Activated CD4-positive, alpha-beta T cell treated with anti-CD3 and anti-CD28 coated beads, Interleukin-2, Interleukin-6, amounts not matched to agents 100 ng/mL and 50 ng/mL, durations not matched to agents 16 hours and 8 hours (primary cell): ENCODE results near the gene UMODL1.
"Not testable (repeated sequence)": the region's sequence is repeated elsewhere in the genome, so short reads cannot be mapped to it uniquely, and the experiment has no call there.

Source experiments
- DNase-seq: peaks from one replicate; pipeline ENCODE4 v3.0.0-alpha.2; 2020

The UMODL1 gene

DNA sequence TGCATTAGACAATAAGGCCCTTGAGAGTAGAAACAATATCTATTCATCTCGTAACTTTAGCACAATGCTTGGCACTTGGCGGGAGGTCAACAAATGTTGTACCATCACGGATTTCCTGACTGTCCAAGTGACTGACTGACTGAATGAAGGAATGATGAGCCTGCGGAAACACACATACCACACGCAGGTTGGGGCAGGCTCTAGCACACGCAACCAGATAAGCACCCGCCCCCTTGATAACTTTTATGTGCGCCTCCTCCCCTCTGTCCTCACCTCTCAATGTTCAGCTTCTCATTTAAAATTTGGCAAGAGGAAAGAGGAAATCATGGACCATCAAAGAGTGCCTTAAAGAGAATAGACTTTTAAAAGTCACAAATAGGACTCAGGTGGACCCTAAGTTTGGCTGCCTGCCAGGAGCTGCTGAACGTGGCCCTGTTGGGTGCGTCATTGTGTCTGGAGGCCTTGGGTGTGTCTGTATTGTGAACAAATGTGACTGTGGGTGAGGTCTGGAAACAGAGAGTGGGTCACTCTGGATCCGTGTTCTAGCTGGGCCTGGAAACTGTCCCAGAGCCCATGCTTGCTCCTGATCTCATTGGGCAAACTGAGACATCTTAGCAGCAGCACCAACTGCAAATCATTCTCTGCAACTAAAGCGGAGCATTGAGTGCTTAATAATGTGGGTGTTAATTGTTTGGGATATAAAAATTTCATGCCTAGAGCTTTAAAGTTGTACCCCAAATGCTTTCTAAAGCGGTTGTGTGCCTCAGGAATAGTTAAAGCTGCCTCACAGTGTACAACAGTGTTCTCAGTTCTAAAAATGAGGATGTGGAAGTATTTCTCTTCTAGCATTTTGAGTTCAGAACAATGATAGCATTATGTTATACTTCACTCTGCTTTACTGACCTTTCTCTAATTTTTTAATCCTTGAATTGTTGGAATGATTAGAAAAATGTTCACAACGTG lies 100.3 kb downstream of the UMODL1 start:
- DNase-seq: no peak

DNA sequence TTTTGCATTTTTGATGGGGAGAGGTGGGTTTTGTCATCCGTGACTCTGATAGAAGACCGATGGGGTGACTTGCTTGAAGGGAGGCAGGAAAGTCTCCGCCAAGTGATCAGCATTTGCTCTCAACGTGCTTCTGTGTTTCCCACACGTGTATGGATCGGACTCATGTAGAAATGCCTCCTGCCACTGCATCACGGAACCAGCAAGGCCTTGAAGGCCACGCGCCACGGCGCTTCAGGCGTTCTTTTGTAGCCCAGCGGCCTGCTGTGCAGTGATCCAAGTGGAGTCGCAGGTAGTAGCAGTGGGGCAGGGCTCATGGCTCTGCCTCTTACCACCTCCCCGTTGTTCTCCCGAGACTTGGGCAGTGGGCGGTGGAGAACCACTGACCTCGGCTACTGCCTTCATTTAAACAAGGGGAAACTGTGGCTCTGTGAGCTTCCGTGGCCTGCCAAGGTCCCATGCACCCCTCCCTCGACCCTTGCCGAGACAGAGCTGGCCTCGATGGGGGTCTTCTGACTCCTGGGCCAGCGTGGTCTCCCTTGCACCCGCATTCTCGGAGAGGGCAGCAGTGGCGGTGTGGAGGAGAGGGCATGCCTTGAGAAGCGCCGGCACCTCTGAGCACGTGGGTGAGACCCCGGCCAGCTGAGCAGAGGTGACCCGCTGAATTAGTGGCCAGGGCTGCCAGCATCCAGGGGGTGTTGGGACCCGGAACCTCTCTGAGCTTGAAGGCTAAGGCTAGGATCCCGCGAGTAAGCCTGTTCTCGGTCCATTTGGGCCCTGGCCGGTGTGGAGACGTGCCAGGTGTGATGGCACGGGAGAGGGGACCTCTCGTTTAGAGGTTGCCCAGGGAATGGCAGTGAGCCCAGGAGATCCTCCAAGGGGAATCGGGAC lies 101.7 kb downstream of the UMODL1 start:
- no peak for DNase-seq

- no peak for DNase-seq
These were observed 103.1 kb downstream of the UMODL1 start for GRCh38 chr21:42174173-42174572.

GRCh38 chr21:42175110-42175710 lies 104.1 kb downstream of the UMODL1 start:
- no peak for DNase-seq

- DNase-seq: no peak
These were observed 105.7 kb downstream of the UMODL1 start for GRCh38 chr21:42176859-42177258.

DNA sequence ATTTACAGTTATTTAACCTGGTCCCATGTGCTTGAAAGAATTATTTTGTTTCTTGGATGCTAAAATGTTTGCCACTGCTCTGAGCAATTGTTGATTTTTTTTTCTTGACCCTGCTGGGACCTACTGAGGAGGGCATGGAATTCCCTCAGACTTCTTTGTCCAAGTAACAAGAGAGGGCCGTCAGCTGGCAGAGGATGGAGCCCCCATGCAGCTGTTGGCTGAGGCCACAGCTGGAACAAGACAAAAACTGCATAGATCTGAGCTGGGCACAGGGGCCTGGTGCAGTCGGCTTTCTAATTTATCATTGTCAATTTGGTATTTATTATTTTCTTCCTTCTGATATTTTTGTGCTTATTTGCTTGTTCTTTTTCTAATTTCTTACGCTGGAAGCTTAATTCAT lies 108.2 kb downstream of the UMODL1 start:
- DNase-seq: no peak

GRCh38 chr21:42180001-42180400 lies 108.9 kb downstream of the UMODL1 start:
- not testable (repeated sequence) for DNase-seq

DNA sequence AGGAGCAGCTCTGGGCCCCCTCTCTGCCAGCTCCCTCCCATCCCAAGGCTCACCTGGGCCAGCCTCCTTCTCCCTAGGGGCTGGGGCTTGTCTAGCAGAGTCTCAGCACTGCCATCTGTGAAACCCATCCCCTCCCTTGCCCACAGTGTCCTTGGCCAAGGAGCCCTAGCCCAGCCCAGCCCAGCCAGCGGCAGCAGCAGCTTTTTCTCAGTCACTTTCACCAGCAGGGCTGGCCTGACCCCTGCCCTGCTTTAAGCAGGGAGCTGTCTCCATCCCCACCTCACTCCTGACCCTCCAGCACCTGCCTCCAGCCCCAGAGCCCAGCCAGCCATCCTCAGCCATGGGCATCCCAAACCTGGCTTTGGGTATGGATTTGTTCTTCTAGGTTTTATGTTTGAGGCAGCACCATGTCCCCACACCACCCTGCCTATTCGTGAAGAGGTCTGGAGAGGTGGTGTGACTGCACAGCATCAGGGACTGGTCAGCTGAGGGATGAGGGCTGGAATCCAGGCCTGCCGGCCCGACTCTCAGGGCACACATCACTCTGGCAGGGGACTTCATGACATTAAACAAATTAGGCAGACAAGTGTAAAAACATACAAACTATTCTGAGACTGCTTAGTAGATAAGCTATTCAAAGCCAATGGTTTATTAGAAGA lies 111.7 kb downstream of the UMODL1 start:
- DNase-seq: no peak

DNA sequence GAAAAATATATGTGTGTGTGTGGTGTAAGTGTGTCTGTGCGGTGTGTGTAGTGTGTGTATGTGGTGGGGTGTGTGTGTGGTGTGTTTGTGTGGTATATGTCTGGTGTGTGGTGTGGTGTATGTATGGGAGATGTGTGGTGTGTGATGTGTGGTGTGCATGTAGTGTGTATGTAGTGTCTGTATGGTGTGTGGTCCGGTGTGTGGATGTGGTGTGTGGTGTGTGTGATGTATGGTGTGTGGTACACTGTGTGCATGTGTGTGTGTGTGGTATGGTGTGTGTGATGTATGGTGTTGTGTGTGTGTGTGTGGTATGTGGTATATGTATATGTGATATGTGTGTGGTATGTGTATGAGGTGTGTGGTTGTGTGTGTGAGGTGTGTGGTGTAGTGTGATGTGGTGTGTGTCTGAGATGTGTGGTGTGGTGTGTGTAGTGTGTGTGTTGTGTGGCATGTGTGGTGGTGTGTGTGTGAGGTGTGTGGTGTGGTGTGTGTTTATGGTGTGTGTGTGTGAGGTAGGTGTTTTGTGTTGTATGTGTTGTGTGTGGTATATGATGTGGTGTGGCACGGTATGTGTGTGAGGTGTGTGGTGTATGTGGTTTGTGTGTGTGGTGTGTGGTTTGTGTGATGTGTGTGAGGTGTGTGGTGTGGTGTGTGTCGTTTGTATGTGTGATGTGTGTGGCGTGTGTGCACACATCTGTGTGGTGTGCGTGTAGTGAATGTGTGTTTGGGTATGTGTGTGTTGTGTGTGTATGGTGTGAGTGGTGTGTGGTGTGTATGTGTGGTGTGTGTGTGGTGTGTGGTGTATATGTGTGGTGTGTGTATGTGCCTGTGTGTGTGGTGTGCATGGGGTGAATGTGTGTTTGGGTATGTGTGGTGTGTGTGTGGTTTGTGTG lies 112.5 kb downstream of the UMODL1 start:
- no peak for DNase-seq

- DNase-seq: no peak
These were observed 115.5 kb downstream of the UMODL1 start for GRCh38 chr21:42186591-42186990.

DNA sequence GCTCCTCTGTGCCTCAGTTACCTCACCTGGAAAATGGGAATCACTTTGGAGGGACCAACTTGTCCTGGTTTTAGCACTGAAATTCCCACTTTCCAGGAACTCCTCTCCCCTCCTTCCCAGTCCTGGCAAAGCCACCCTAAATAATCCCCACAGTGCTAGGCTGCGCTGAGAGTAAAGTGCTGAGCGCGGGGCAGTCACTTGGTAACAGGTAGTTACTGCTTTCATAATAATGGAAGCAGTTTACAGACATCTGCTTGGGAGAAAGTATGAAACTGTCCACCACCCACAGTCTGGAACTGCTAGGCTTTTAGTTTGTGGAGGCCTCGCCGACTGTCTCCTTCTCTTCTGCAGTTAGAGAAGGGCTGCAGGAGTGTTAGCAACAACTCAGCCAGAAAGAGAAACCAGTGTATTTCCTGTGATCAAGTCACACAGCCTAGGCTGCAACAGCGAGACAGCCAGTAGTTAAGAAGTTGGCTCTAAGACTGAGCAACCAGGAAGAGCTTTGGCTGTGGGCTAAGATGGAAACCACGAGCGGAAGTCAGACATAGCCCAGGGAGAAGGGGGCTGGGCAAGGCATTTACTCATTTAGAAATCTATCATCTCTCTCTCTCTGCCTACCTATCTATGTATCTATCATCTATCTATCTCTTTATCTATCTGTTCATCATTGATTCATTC lies 117.0 kb downstream of the UMODL1 start:
- DNase-seq: peak; percentile 94

GRCh38 chr21:42188663-42189062 lies 117.5 kb downstream of the UMODL1 start:
- no peak for DNase-seq

DNA sequence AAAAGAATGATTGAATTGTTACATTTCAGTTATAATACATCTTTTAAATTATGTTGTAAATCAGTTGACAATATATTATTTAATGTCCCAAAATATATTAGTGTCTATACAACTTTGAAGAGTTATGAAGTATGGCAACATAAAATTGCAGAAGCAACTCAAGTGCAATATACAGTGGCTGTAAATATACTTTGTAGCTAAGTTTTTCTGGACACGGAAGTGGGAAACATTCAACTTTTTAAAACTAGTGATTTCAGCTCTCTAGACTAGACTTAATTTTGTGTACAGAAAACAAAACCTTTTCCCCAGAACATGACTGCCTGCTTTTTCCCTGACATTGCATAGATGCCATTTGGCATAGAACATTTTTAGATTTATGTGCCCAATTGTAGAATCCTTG lies 118.3 kb downstream of the UMODL1 start:
- no peak for DNase-seq

DNA sequence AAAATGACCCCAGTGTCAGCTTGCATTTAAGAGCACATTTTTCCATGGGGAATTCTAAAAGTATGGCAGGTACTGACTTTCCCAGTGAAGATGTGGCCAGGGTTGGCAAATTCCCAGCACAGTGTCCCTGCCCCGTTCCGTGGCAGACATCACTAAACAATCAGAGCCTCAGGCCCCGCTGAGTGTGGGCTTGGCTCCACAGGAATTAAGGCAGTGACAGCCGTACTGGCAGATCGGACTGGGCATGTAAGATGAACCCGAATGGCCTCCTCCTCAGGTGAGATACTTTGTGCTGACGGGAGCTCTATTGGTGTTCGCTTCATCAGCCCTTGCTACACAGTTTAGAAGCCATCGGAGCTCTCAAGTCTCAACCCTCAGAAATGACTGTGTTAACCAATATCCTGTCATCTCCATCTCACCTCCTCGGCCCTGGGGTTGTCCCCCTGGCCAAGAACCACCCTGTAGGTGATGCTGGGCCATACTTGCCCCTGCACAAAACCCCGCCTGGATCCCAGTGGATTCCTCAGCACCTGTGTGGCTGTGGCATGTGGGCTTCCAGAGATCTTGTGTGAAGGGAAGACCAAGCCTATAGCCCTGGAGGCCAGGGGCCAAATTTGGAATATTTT lies 118.9 kb downstream of the UMODL1 start:
- DNase-seq: peak; percentile 75

GRCh38 chr21:42190486-42190863 lies 119.4 kb downstream of the UMODL1 start:
- no peak for DNase-seq

DNA sequence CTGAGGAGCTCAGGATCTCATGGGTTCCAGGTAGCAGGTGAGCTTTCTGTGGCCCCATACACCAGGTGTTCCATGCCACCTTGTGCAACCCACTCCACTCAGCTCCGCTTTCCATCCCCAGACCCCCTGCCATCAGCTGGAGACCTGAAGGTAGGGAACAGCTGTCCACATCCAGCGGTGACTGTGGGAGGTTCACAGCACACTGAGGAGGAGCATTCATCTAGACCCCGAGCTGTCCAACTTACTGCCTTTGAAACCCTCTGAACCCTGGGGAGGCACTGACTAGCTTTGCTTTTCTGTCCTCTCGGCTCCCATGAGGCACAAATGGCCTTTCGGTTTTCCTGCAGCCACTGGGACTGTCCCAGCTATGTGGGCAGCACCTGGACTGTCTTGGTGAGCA lies 119.9 kb downstream of the UMODL1 start:
- no peak for DNase-seq

DNA sequence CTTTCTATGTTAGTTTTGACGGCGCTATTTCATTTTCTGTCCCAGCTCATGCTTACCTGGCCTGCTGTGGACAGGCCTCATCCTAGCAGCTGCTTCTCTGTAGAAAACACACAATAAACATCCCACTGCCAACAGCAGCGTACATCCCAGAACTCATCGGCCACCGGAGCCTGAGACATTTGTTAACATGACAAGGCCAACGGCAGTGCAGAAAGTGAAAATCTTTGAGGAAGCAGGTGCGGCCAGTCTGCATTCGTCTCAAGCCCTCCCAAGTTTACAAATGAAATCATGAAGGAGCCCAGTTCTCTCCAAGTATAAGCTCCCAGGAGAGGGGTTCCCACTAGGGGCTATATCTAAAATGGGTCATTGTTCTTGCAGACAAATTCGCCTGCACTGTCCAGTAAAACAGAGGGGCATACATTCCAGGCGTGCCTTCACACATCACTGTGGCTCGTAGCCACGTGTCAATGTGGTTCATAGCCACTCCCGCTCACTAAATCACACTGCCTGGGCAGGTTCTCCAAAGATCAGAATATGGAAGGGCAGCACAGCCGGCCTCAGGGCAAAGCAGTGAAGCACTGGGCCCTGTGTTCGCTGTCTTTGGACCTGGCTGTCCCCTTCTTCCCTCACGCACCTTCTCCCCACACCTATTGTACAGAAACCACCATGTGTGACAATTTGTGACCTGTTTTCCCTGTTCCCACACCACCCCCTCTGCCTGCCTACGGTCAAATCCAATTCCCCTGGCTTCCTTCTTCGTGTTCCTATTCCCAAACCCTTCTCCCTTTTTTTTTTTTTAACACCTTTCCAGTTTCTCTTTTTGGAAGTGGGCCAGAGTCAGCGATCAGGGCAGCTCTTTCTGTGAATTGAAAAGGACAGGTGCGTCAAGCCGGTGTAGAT lies 120.8 kb downstream of the UMODL1 start:
- DNase-seq: no peak
